ENCODE results near the gene NEXN. TPM values are rescaled to one million over a fixed set of nuclear protein-coding genes. Genes with fewer than 3 reads are reported as not detected.

Gene NEXN
- total and polyA plus RNA-seq, 2 of the 13 experiments (the other 11 are each of a cell fraction or from before 2014, with no cell fraction given), result 0.07 to 0.97 TPM

- TF ChIP-seq BRF2 (CRISPR knock-in tag; IDR thresholded peaks at IDR 0.05), result no peak
- no peak for TF ChIP-seq NBN (conservative IDR thresholded peaks at IDR 0.05)
- no peak for TF ChIP-seq SIX4 (CRISPR knock-in tag; IDR thresholded peaks at IDR 0.05)
- no peak for TF ChIP-seq RFXAP (CRISPR knock-in tag; IDR thresholded peaks at IDR 0.05; ENCODE audit: borderline replicate concordance)
- TF ChIP-seq XBP1 (CRISPR knock-in tag; IDR thresholded peaks at IDR 0.05), result no peak
- TF ChIP-seq ZNF512B (CRISPR knock-in tag; IDR thresholded peaks at IDR 0.05; ENCODE audit: borderline replicate concordance), result no peak
- TF ChIP-seq NR0B2 (CRISPR knock-in tag; IDR thresholded peaks at IDR 0.05), result no peak
- no peak for TF ChIP-seq AHR (CRISPR knock-in tag; IDR thresholded peaks at IDR 0.05)
- TF ChIP-seq ZNF800 (CRISPR knock-in tag; IDR thresholded peaks at IDR 0.05), result 0 out of 2 replicates have a peak, but pooled peaks have one; percentile 62
- TF ChIP-seq HOXA5 (CRISPR knock-in tag; IDR thresholded peaks at IDR 0.05), result no peak
- TF ChIP-seq HDAC1 (CRISPR knock-in tag; IDR thresholded peaks at IDR 0.05), result 0 out of 2 replicates have a peak, but pooled peaks have one; percentile 2
- no peak for TF ChIP-seq ZNF512 (CRISPR knock-in tag; IDR thresholded peaks at IDR 0.05)
- 0 out of 2 replicates have a peak, but pooled peaks have one; percentile 54 for TF ChIP-seq ZNF557 (CRISPR knock-in tag; IDR thresholded peaks at IDR 0.05)
- no peak for TF ChIP-seq KDM6A (CRISPR knock-in tag; IDR thresholded peaks at IDR 0.05; ENCODE audit: low read depth)
- no peak for TF ChIP-seq KDM3A (CRISPR knock-in tag; IDR thresholded peaks at IDR 0.05; ENCODE audit: low read depth)
- no peak for TF ChIP-seq ZNF513 (CRISPR knock-in tag; conservative IDR thresholded peaks at IDR 0.05)
- TF ChIP-seq DNMT1 (CRISPR knock-in tag; IDR thresholded peaks at IDR 0.05), result no peak
- TF ChIP-seq HBP1 (CRISPR knock-in tag; IDR thresholded peaks at IDR 0.05; ENCODE audit: low read depth), result no peak
Observed at GRCh38 chr1:77888781-77889642, 588 bp downstream of the NEXN start (continued).

Data from HepG2 (cell line).